ENCODE results near the gene LRRC8C. TPM values are rescaled to one million over a fixed set of nuclear protein-coding genes. Genes with fewer than 3 reads are reported as not detected.

Gene LRRC8C
- total RNA-seq, 1 donor from 2014 or later = 46.8 TPM

- intact Hi-C loops (cut with micrococcal nuclease) = loop anchor here (1.0 to 10.0 kb wide), 6 partner anchors 14 to 830 kb away; partner anchors contain the start of genes GBP5 and GTF2B
Observed at GRCh38 chr1:89724369-89725010, 91.6 kb downstream of the LRRC8C start.

GRCh38 chr1:89725011-89725370, 92.1 kb downstream of the LRRC8C start:
- intact Hi-C loops (cut with micrococcal nuclease) = loop anchor here (2.0 to 10.0 kb wide), 3 partner anchors 14 to 830 kb away; partner anchors contain the start of genes GBP5 and GTF2B

GRCh38 chr1:89725631-89726030, 92.7 kb downstream of the LRRC8C start:
- intact Hi-C loops (cut with micrococcal nuclease) = loop anchor here (2.0 to 10.0 kb wide), 3 partner anchors 13 to 831 kb away; partner anchors contain the start of genes GBP5 and GTF2B

- intact Hi-C loops (cut with micrococcal nuclease) = loop anchor here (10.0 kb wide), 2 partner anchors 453 to 833 kb away; partner anchors contain the start of genes GBP5 and GTF2B
Observed at GRCh38 chr1:89727517-89728312, 94.8 kb downstream of the LRRC8C start.

- intact Hi-C loops (cut with micrococcal nuclease) = loop anchor here (10.0 kb wide), 2 partner anchors 454 to 834 kb away; partner anchors contain the start of genes GBP5 and GTF2B
Observed at GRCh38 chr1:89728381-89728780, 95.5 kb downstream of the LRRC8C start.

GRCh38 chr1:89732206-89732605, 99.3 kb downstream of the LRRC8C start:
- intact Hi-C loops (cut with micrococcal nuclease) = no loop called here

- intact Hi-C loops (cut with micrococcal nuclease) = no loop called here
Observed at GRCh38 chr1:89732643-89733222, 99.8 kb downstream of the LRRC8C start.

GRCh38 chr1:89733748-89734147, 100.8 kb downstream of the LRRC8C start:
- intact Hi-C loops (cut with micrococcal nuclease) = no loop called here

GRCh38 chr1:89734442-89734841, 101.5 kb downstream of the LRRC8C start:
- intact Hi-C loops (cut with micrococcal nuclease) = no loop called here

GRCh38 chr1:89735479-89735878, 102.6 kb downstream of the LRRC8C start:
- intact Hi-C loops (cut with micrococcal nuclease) = no loop called here

GRCh38 chr1:89736937-89737733, 104.2 kb downstream of the LRRC8C start:
- intact Hi-C loops (cut with micrococcal nuclease) = no loop called here

GRCh38 chr1:89737985-89738510, 105.1 kb downstream of the LRRC8C start:
- intact Hi-C loops (cut with micrococcal nuclease) = loop anchor here (2.0 kb wide), 1 partner anchor 13 kb away; no protein-coding TSS in a partner anchor

- intact Hi-C loops (cut with micrococcal nuclease) = loop anchor here (1.0 to 2.0 kb wide), 3 partner anchors 8 to 20 kb away; no protein-coding TSS in a partner anchor
Observed at GRCh38 chr1:89739013-89739843, 106.3 kb downstream of the LRRC8C start.

GRCh38 chr1:89739844-89740216, 106.9 kb downstream of the LRRC8C start:
- intact Hi-C loops (cut with micrococcal nuclease) = loop anchor here (1.0 to 2.0 kb wide), 3 partner anchors 9 to 21 kb away; no protein-coding TSS in a partner anchor

- intact Hi-C loops (cut with micrococcal nuclease) = no loop called here
Observed at GRCh38 chr1:89743788-89744187, 110.9 kb downstream of the LRRC8C start.

GRCh38 chr1:89746424-89747149, 113.7 kb downstream of the LRRC8C start:
- intact Hi-C loops (cut with micrococcal nuclease) = no loop called here

- intact Hi-C loops (cut with micrococcal nuclease) = no loop called here
Observed at GRCh38 chr1:89753761-89754160, 120.8 kb downstream of the LRRC8C start.

- intact Hi-C loops (cut with micrococcal nuclease) = no loop called here
Observed at GRCh38 chr1:89754518-89754917, 121.6 kb downstream of the LRRC8C start.

GRCh38 chr1:89755591-89755990, 122.7 kb downstream of the LRRC8C start:
- intact Hi-C loops (cut with micrococcal nuclease) = no loop called here
